GM10266 (cell line): Measurements from ENCODE around the gene EPN3.

ENCODE experiments used
- DNase-seq: peaks from one replicate; pipeline ENCODE4 v3.0.0; 2012; ENCODE audit errors: extremely low spot score
- CTCF ChIP-seq: IDR thresholded peaks from 2 replicates; pipeline ENCODE4 v1.5.1; 2012; ENCODE audit warnings: mild to moderate bottlenecking, low read depth; ENCODE audit not compliant: control insufficient read depth, insufficient read depth; ENCODE audit errors: missing control alignments

Gene EPN3

GRCh38 chr17:50527155-50527762 lies 5.3 kb upstream of the EPN3 start:
- TF ChIP-seq CTCF, result no peak
- no peak for DNase-seq

GRCh38 chr17:50527949-50528474 lies 4.5 kb upstream of the EPN3 start:
- DNase-seq, result no peak

GRCh38 chr17:50529849-50530248 lies 2.7 kb upstream of the EPN3 start:
- no peak for DNase-seq
- no peak for TF ChIP-seq CTCF

More at GRCh38 chr17:50527949-50528474, 4.5 kb upstream of the EPN3 start:
- no peak for TF ChIP-seq CTCF

GRCh38 chr17:50531428-50532025 lies 1.0 kb upstream of the EPN3 start:
- DNase-seq, result no peak
- no peak for TF ChIP-seq CTCF

- no peak for TF ChIP-seq CTCF
- no peak for DNase-seq
These were observed 650 bp downstream of the EPN3 start for GRCh38 chr17:50533185-50533584.

- no peak for TF ChIP-seq CTCF
- no peak for DNase-seq
These were observed 1.2 kb downstream of the EPN3 start for GRCh38 chr17:50533720-50534148.
